SU-DHL-6 (cell line): Measurements from ENCODE around the gene SETBP1.

ENCODE experiments used
- CTCF ChIP-seq: fragments of 200-600 bp; sonication (generic); IDR thresholded peaks from one replicate; pipeline ENCODE4 v1.5.1; 2017; ENCODE audit warnings: antibody characterized with exemption, mild to moderate bottlenecking, low read length, moderate library complexity; ENCODE audit not compliant: insufficient read depth, poor library complexity, severe bottlenecking
- EZH2phosphoT487 ChIP-seq: fragments of 200-600 bp; sonication (generic), shearing (Covaris generic); conservative IDR thresholded peaks from 2 replicates; pipeline ENCODE4 v1.6.1; 2018; ENCODE audit warnings: mild to moderate bottlenecking, antibody characterized with exemption, low read length, moderate library complexity, mixed read lengths

GRCh38 chr18:44813586-44813985 is 132.9 kb downstream of the SETBP1 start:
- TF ChIP-seq CTCF (no peak), EZH2phosphoT487 (no peak)
